Activated B cell treated with CpG ODN at 0.5 μM for 24 hours (primary cell): ENCODE data around the gene ESR2. TPM values are rescaled to one million over a fixed set of nuclear protein-coding genes. Genes with fewer than 3 reads are reported as not detected.

ENCODE experiments used
- ATAC-seq: fragments of 200-7000 bp; cut with Tn5 transposase; one replicate; pipeline ENCODE4 v1.10.0; 2021; ENCODE audit warnings: low read depth, mild to moderate bottlenecking, moderate library complexity
- CTCF ChIA-PET: fragments of 350-600 bp; sonication (Branson Sonifier 250); formaldehyde crosslinking; loops from one replicate; lab custom pipeline; 2021; ENCODE audit warnings: antibody characterized with exemption; lab: Charles Lee
- POLR2A ChIA-PET: fragments of 350-600 bp; sonication (Branson Sonifier 250); formaldehyde crosslinking; loops from one replicate; lab custom pipeline; 2021; ENCODE audit warnings: antibody characterized with exemption; lab: Charles Lee
- DNase-seq: peaks from one replicate; pipeline ENCODE4 v3.0.0; 2022
- H3K27ac Mint-ChIP-seq: one replicate; pipeline ENCODE4 v1.8.0; 2020; ENCODE audit warnings: mixed read lengths
- H3K27me3 Mint-ChIP-seq: one replicate; pipeline ENCODE4 v1.8.0; 2021; ENCODE audit warnings: mixed read lengths
- H3K36me3 Mint-ChIP-seq: one replicate; pipeline ENCODE4 v1.8.0; 2021; ENCODE audit warnings: low read depth, mixed read lengths
- H3K4me1 Mint-ChIP-seq: one replicate; pipeline ENCODE4 v1.8.0; 2021; ENCODE audit warnings: mixed read lengths
- H3K4me3 Mint-ChIP-seq: one replicate; pipeline ENCODE4 v1.8.0; 2020; ENCODE audit warnings: mild to moderate bottlenecking, mixed read lengths
- H3K9me3 Mint-ChIP-seq: one replicate; pipeline ENCODE4 v1.8.0; 2020; ENCODE audit warnings: mixed read lengths
- CTCF ChIP-seq: fragments of 200-600 bp; IDR thresholded peaks from one replicate; pipeline ENCODE4 v1.8.0; 2022; ENCODE audit warnings: antibody characterized with exemption, mild to moderate bottlenecking
- intact Hi-C: fragments of 100-400 bp; cut with micrococcal nuclease; formaldehyde crosslinking; loops from one replicate; pipeline ENCODE4 v1.15.1; 2024
- total RNA-seq: library from RNA; stranded (reverse); gene quantifications from 2 replicates; pipeline ENCODE4 v1.2.3, GENCODE V29; 2022

Gene ESR2
- total RNA-seq, 1 donor from 2014 or later = 23.2 TPM

- ChIA-PET POLR2A (interaction anchor here (0.6 kb wide), 1 partner anchor 296 kb away, joined by 3 read pairs; no protein-coding TSS in a partner anchor), CTCF (no interaction called here)
- no peak for ATAC-seq
- peaks cover 16% of the 10 kb centered on the region for H3K36me3 Mint-ChIP-seq
- intact Hi-C loops = no loop called here
- no peak for DNase-seq
- H3K9me3 Mint-ChIP-seq = no peaks in the 10 kb centered on the region
- H3K27me3 Mint-ChIP-seq = no peaks in the 10 kb centered on the region
- H3K4me3 Mint-ChIP-seq = no peak overlapping the region
- no peak overlapping the region for H3K27ac Mint-ChIP-seq
- H3K4me1 Mint-ChIP-seq = no peaks in the 10 kb centered on the region
- TF ChIP-seq CTCF = no peak
Observed at GRCh38 chr14:64092940-64093339, 201.2 kb downstream of the ESR2 start.

- no peak for TF ChIP-seq CTCF
- CTCF ChIA-PET = no interaction called here
- no peak overlapping the region for H3K27ac Mint-ChIP-seq
- H3K4me3 Mint-ChIP-seq = no peak overlapping the region
- no peaks in the 10 kb centered on the region for H3K27me3 Mint-ChIP-seq
- DNase-seq (no peak), ATAC-seq (no peak)
- intact Hi-C loops = no loop called here
- no peaks in the 10 kb centered on the region for H3K4me1 Mint-ChIP-seq
- POLR2A ChIA-PET = no interaction called here
- H3K9me3 Mint-ChIP-seq = no peaks in the 10 kb centered on the region
- peaks cover 17% of the 10 kb centered on the region for H3K36me3 Mint-ChIP-seq
Observed at GRCh38 chr14:64092338-64092737, 201.8 kb downstream of the ESR2 start.

GRCh38 chr14:64091217-64091616, 203.0 kb downstream of the ESR2 start:
- Mint-ChIP-seq H3K36me3 (peaks cover 17% of the 10 kb centered on the region), H3K27ac (no peak overlapping the region)

GRCh38 chr14:64089920-64090319, 204.3 kb downstream of the ESR2 start:
- ChIA-PET POLR2A (no interaction called here), CTCF (no interaction called here)
- H3K27me3 Mint-ChIP-seq = no peaks in the 10 kb centered on the region
- H3K27ac Mint-ChIP-seq = no peak overlapping the region
- ATAC-seq = no peak
- H3K4me3 Mint-ChIP-seq = no peak overlapping the region
- H3K36me3 Mint-ChIP-seq = peaks cover 12% of the 10 kb centered on the region
- no peak for DNase-seq
- TF ChIP-seq CTCF = no peak
- no peaks in the 10 kb centered on the region for H3K4me1 Mint-ChIP-seq
- H3K9me3 Mint-ChIP-seq = no peaks in the 10 kb centered on the region
- intact Hi-C loops = no loop called here

More at GRCh38 chr14:64091217-64091616, 203.0 kb downstream of the ESR2 start:
- DNase-seq (no peak), ATAC-seq (no peak)
- ChIA-PET POLR2A (no interaction called here), CTCF (no interaction called here)
- Mint-ChIP-seq H3K4me3 (no peak overlapping the region), H3K4me1 (no peaks in the 10 kb centered on the region), H3K27me3 (no peaks in the 10 kb centered on the region), H3K9me3 (no peaks in the 10 kb centered on the region)
- no peak for TF ChIP-seq CTCF
- intact Hi-C loops = no loop called here

GRCh38 chr14:64088647-64088964, 205.6 kb downstream of the ESR2 start:
- no peak overlapping the region for H3K27ac Mint-ChIP-seq
- TF ChIP-seq CTCF = no peak
- ChIA-PET CTCF (no interaction called here), POLR2A (no interaction called here)
- no peak for DNase-seq
- no peak overlapping the region for H3K4me3 Mint-ChIP-seq
- ATAC-seq = no peak
- no peaks in the 10 kb centered on the region for H3K27me3 Mint-ChIP-seq
- intact Hi-C loops = no loop called here
- no peaks in the 10 kb centered on the region for H3K4me1 Mint-ChIP-seq
- H3K36me3 Mint-ChIP-seq = peaks cover 14% of the 10 kb centered on the region
- no peaks in the 10 kb centered on the region for H3K9me3 Mint-ChIP-seq
